GM18520 (cell line): Measurements from ENCODE around the gene KCNMA1.

Experiments used
- ATAC-seq: cut with Tn5 transposase; IDR thresholded peaks from one replicate; pipeline ENCODE4 v1.9.1; 2021; ENCODE audit not compliant: unreplicated experiment

Gene KCNMA1

GRCh38 chr10:77075926-77076325 is 561.7 kb downstream of the KCNMA1 start:
- ATAC-seq: no peak

- ATAC-seq: no peak
Measured at GRCh38 chr10:77074104-77074624, 563.4 kb downstream of the KCNMA1 start.

- ATAC-seq: no peak
Measured at GRCh38 chr10:77073663-77073960, 564.0 kb downstream of the KCNMA1 start.

- ATAC-seq: no peak
Measured at GRCh38 chr10:77072836-77073662, 564.6 kb downstream of the KCNMA1 start.

GRCh38 chr10:77072361-77072835 is 565.2 kb downstream of the KCNMA1 start:
- no peak for ATAC-seq

GRCh38 chr10:77071956-77072355 is 565.7 kb downstream of the KCNMA1 start:
- ATAC-seq: no peak

GRCh38 chr10:77071001-77071511 is 566.6 kb downstream of the KCNMA1 start:
- no peak for ATAC-seq

GRCh38 chr10:77070346-77070745 is 567.3 kb downstream of the KCNMA1 start:
- no peak for ATAC-seq

GRCh38 chr10:77068969-77069368 is 568.6 kb downstream of the KCNMA1 start:
- ATAC-seq: no peak

- ATAC-seq: no peak
Measured at GRCh38 chr10:77068272-77068671, 569.3 kb downstream of the KCNMA1 start.

- no peak for ATAC-seq
Measured at GRCh38 chr10:77062381-77062780, 575.2 kb downstream of the KCNMA1 start.

- no peak for ATAC-seq
Measured at GRCh38 chr10:77060913-77061312, 576.7 kb downstream of the KCNMA1 start.

- no peak for ATAC-seq
Measured at GRCh38 chr10:77056650-77057049, 581.0 kb downstream of the KCNMA1 start.

- no peak for ATAC-seq
Measured at GRCh38 chr10:77052593-77052992, 585.0 kb downstream of the KCNMA1 start.

- ATAC-seq: no peak
Measured at GRCh38 chr10:77051837-77052236, 585.8 kb downstream of the KCNMA1 start.

- no peak for ATAC-seq
Measured at GRCh38 chr10:77049896-77050295, 587.7 kb downstream of the KCNMA1 start.

- ATAC-seq: no peak
Measured at GRCh38 chr10:77049146-77049545, 588.5 kb downstream of the KCNMA1 start.

- ATAC-seq: no peak
Measured at GRCh38 chr10:77045085-77045484, 592.5 kb downstream of the KCNMA1 start.

GRCh38 chr10:77043420-77043763 is 594.2 kb downstream of the KCNMA1 start:
- no peak for ATAC-seq

- no peak for ATAC-seq
Measured at GRCh38 chr10:77042706-77043419, 594.7 kb downstream of the KCNMA1 start.

- ATAC-seq: no peak
Measured at GRCh38 chr10:77041636-77042258, 595.9 kb downstream of the KCNMA1 start.

- ATAC-seq: no peak
Measured at GRCh38 chr10:77038407-77038806, 599.2 kb downstream of the KCNMA1 start.
